Measurements from ENCODE around the gene TDRD7.
A peak's percentile ranks its signal among the peaks of the same experiment; 100 is the strongest.

TDRD7 gene

GRCh38 chr9:97411789-97412625 is at the start of gene TDRD7:
Gene TDRD7 (plus strand): TSS chr9:97412096. CDS start chr9:97428466, 16,370 bp downstream.
- DNase-seq (ENCODE audit: low read depth), result peak; percentile 90

GRCh38 chr9:97362777-97363545 is 48.9 kb upstream of the TDRD7 start:
- DNase-seq (ENCODE audit: low read depth), result no peak

GRCh38 chr9:97363661-97364299 is 48.1 kb upstream of the TDRD7 start:
- DNase-seq (ENCODE audit: low read depth), result no peak

GRCh38 chr9:97364769-97365490 is 47.0 kb upstream of the TDRD7 start:
- no peak for DNase-seq (ENCODE audit: low read depth)

GRCh38 chr9:97365634-97366033 is 46.3 kb upstream of the TDRD7 start:
- DNase-seq (ENCODE audit: low read depth), result no peak

GRCh38 chr9:97366476-97366875 is 45.4 kb upstream of the TDRD7 start:
- DNase-seq (ENCODE audit: low read depth), result no peak

GRCh38 chr9:97366889-97367288 is 45.0 kb upstream of the TDRD7 start:
- DNase-seq (ENCODE audit: low read depth), result no peak

GRCh38 chr9:97367729-97368128 is 44.2 kb upstream of the TDRD7 start:
- DNase-seq (ENCODE audit: low read depth), result no peak

- no peak for DNase-seq (ENCODE audit: low read depth)
Observed at GRCh38 chr9:97368964-97369363, 42.9 kb upstream of the TDRD7 start.

GRCh38 chr9:97372580-97372979 is 39.3 kb upstream of the TDRD7 start:
- DNase-seq (ENCODE audit: low read depth), result no peak

- DNase-seq (ENCODE audit: low read depth), result no peak
Observed at GRCh38 chr9:97373331-97373730, 38.6 kb upstream of the TDRD7 start.

- no peak for DNase-seq (ENCODE audit: low read depth)
Observed at GRCh38 chr9:97374811-97375210, 37.1 kb upstream of the TDRD7 start.

GRCh38 chr9:97376902-97377301 is 35.0 kb upstream of the TDRD7 start:
- no peak for DNase-seq (ENCODE audit: low read depth)

GRCh38 chr9:97382099-97382718 is 29.7 kb upstream of the TDRD7 start:
- no peak for DNase-seq (ENCODE audit: low read depth)

GRCh38 chr9:97384406-97385262 is 27.3 kb upstream of the TDRD7 start:
- no peak for DNase-seq (ENCODE audit: low read depth)

GRCh38 chr9:97385626-97386264 is 26.2 kb upstream of the TDRD7 start:
- no peak for DNase-seq (ENCODE audit: low read depth)

- DNase-seq (ENCODE audit: low read depth), result no peak
Observed at GRCh38 chr9:97386265-97386633, 25.6 kb upstream of the TDRD7 start.

GRCh38 chr9:97386733-97387503 is 25.0 kb upstream of the TDRD7 start:
- DNase-seq (ENCODE audit: low read depth), result peak; percentile 65

GRCh38 chr9:97387504-97387886 is 24.4 kb upstream of the TDRD7 start:
- no peak for DNase-seq (ENCODE audit: low read depth)

Data from activated T-cell treated with anti-CD3 and anti-CD28 coated beads for 1 hour (primary cell).